SH-SY5Y (cell line): Measurements from ENCODE around the gene P2RX5.

Experiments used
- GATA2 ChIP-seq: IDR thresholded peaks from 2 replicates; pipeline ENCODE4 v1.6.1; 2011; ENCODE audit warnings: mild to moderate bottlenecking, low read depth, low read length
- GATA3 ChIP-seq: IDR thresholded peaks from 2 replicates; pipeline ENCODE4 v1.6.1; 2011; ENCODE audit warnings: low read depth, mild to moderate bottlenecking, low read length, moderate library complexity

- TF ChIP-seq GATA2 (no peak), GATA3 (no peak)
These were observed 60.3 kb downstream of the P2RX5 start for GRCh38 chr17:3635474-3636153.
